Body of pancreas (tissue), 4 donors: ENCODE measurements around the gene PTGR2. TPM values are rescaled to one million over a fixed set of nuclear protein-coding genes. Genes with fewer than 3 reads are reported as not detected.
"Not testable (repeated sequence)": the region's sequence is repeated elsewhere in the genome, so short reads cannot be mapped to it uniquely, and the experiment has no call there.

ENCODE experiments used
- ATAC-seq: fragments of 150-250 bp; one replicate; pipeline ENCODE4 v1.9.1; 2016
- DNase-seq, 4 donors: peaks; one replicate each; pipeline ENCODE4 v3.0.0-alpha.2; 2019
- H3K27ac ChIP-seq, 4 donors: fragments of 200-600 bp; sonication (generic); 1 replicate in 3 of 4; 2 replicates in 1 of 4; pipeline versions ENCODE4 v1.5.1 to v1.6.1; 2016 to 2019; ENCODE audit warnings: mild to moderate bottlenecking in 1 of 4, mixed read lengths in 1 of 4, moderate library complexity in 1 of 4
- H3K27me3 ChIP-seq, 2 donors: fragments of 200-600 bp; sonication (generic); one replicate each; pipeline ENCODE4 v1.6.0; 2016; ENCODE audit warnings: mild to moderate bottlenecking in 1 of 2
- H3K36me3 ChIP-seq, 2 donors: fragments of 200-600 bp; sonication (generic); replicated peaks in 1 of 2; 2 replicates each; pipeline ENCODE4 v1.5.1; 2016; ENCODE audit warnings: low read depth in 2 of 2; ENCODE audit not compliant: insufficient read depth in 1 of 2
- H3K4me1 ChIP-seq: fragments of 200-600 bp; sonication (generic); one replicate; pipeline ENCODE4 v1.6.0; 2016
- H3K4me3 ChIP-seq, 2 donors: fragments of 200-600 bp; sonication (generic); 1 replicate in 1 of 2; 2 replicates in 1 of 2; pipeline ENCODE4 v1.5.1; 2016 to 2019
- H3K9me3 ChIP-seq, 3 donors: fragments of 200-600 bp; sonication (generic); 1 replicate in 2 of 3; 2 replicates in 1 of 3; pipeline ENCODE4 v1.5.1; 2016
- CTCF ChIP-seq, 7 experiments: fragments of 450-650 bp in 4 of 7; fragments of 200-600 bp in 3 of 7; sonication (generic) in 3 of 7; IDR thresholded peaks; one replicate each; pipeline ENCODE4 v1.5.1; 2016 to 2019; ENCODE audit warnings: antibody characterized with exemption in 7 of 7
- POLR2A ChIP-seq, 3 donors: fragments of 450-650 bp; IDR thresholded peaks; one replicate each; pipeline ENCODE4 v1.6.1; 2016; ENCODE audit warnings: antibody characterized with exemption in 3 of 3, mild to moderate bottlenecking in 2 of 3
- WGBS, 2 donors: methylation state at CpG; one replicate each; pipeline ENCODE4 v1.1.5; 2017; 5-methylcytosine and 5-hydroxymethylcytosine counted together
- intact Hi-C: fragments of 100-400 bp; cut with DNase I; formaldehyde crosslinking; loops from one replicate; pipeline ENCODE4 v1.15.1; 2023
- total RNA-seq, 2 donors: library from RNA; depleted of rRNA; stranded (reverse); fragments of >200 nt; gene quantifications; one replicate each; pipeline ENCODE4 v1.1.0, GENCODE V29; 2016

Gene PTGR2
- total RNA-seq, 2 donors from 2014 or later: 0.99 to 8.6 TPM

DNA sequence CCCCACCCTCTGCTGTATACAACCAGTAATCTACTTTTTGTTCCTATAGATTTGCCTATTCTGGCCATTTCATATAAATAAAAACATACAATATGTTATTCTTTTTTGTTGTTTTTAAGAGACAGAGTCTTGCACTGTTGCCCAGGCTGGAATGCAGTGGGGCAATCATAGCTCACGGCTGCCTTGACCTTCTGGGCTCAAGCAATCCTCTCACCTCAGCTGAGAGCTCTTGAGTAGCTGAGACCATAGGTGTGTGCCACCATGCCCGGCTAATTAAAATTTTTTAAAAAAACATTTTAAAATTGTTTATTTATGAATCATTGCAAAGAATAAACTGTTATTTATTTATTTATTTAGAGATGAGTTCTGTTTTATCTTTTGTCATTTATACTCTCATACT is 11.6 kb downstream of the PTGR2 start:
- H3K4me3 ChIP-seq: no peak overlapping the region
- no peak for ATAC-seq
- no peaks in the 10 kb centered on the region for H3K4me1 ChIP-seq
- intact Hi-C loops: no loop called here
- no peak overlapping the region for H3K27ac ChIP-seq
- TF ChIP-seq POLR2A (IDR thresholded peaks at IDR 0.05): no peak
- TF ChIP-seq CTCF (IDR thresholded peaks at IDR 0.05): no peak
- H3K27me3 ChIP-seq: no peaks in the 10 kb centered on the region
- no peak for DNase-seq
- H3K36me3 ChIP-seq: no peaks in the 10 kb centered on the region
- WGBS, 2 donors: 92 to 94% methylated on average over 2 of the region's 2 CpGs
- no peaks in the 10 kb centered on the region for H3K9me3 ChIP-seq

DNA sequence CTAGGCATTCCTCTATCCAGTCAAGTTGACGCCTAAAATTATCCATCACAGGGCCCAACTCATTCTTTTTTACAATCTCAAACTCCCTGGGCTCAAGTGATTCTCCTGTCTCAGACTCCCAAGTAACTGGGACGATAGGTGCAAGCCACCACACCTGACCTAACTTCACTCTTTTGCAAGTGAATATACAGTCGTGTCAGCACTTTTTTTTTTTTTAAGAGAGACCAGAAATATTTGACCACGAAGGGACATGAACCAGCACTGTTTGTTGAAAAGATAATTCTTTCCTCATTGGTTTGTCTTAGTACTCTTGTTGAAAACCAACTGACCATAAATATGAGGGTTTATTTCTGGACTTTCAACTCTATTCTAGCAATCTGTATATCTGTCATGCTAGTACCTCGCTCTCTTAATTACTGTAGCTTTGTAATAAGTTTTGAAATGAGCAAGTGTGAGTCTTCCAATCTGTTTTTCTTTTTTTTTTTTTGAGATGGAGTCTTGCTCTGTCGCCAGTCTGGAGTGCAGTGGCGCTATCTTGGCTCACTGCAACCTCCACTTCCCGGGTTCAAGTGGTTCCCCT is 14.0 kb downstream of the PTGR2 start:
- Histone ChIP-seq H3K9me3 (no peaks in the 10 kb centered on the region), H3K4me3 (no peak overlapping the region), H3K36me3 (no peaks in the 10 kb centered on the region), H3K27ac (no peak overlapping the region), H3K27me3 (no peaks in the 10 kb centered on the region), H3K4me1 (no peaks in the 10 kb centered on the region)
- DNase-seq (no peak), ATAC-seq (no peak)
- intact Hi-C loops: no loop called here
- whole genome bisulfite sequencing, 2 donors: 89 to 90% methylated on average over 8 of the region's 8 CpGs
- TF ChIP-seq POLR2A (IDR thresholded peaks at IDR 0.05) (no peak), CTCF (IDR thresholded peaks at IDR 0.05) (no peak)

- H3K27me3 ChIP-seq, intact Hi-C loops, ATAC-seq, H3K36me3 ChIP-seq, DNase-seq, H3K4me1 ChIP-seq, H3K9me3 ChIP-seq, H3K27ac ChIP-seq, H3K4me3 ChIP-seq: not testable (repeated sequence)
- WGBS, 2 donors: 92 to 96% methylated on average over 11 of the region's 11 CpGs
Measured at GRCh38 chr14:73869754-73870153, 18.1 kb downstream of the PTGR2 start.

DNA sequence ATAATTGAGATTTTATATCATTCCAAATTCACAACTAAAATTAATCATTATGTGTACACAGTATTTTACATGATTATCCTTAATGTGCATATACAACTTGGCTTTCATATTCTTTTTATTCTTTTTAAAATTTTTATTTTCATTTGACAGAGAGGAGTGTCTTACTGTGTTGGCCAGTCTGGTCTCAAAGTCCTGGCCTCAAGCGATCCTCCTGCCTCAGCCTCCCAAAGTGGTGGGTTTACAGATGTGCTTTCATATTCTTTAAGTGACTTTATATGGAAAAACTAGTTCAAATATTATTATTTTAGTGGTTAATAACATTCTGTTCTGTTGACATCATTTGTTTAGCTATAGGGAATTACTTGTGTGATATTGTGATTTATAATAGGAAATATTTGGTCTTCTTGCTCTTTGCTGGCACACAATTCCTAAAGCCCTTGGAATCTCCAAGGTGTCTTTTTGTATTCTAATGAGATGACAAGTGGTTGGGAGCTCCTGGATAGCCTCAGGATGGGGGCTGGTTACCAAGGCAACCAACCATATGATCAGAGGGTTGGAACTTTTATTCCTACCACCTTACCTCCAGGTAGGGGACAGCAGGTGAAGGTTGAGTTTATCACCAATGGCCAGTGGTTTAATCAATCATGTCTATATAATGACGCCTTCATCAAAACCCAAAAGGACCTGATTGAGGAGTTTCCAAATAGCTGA is 19.0 kb downstream of the PTGR2 start:
- Histone ChIP-seq H3K4me1 (peaks cover 5% of the 10 kb centered on the region), H3K27ac (no peak overlapping the region), H3K36me3 (no peaks in the 10 kb centered on the region), H3K4me3 (no peak overlapping the region), H3K27me3 (no peaks in the 10 kb centered on the region), H3K9me3 (no peaks in the 10 kb centered on the region)
- intact Hi-C loops: no loop called here
- no peak for TF ChIP-seq CTCF (IDR thresholded peaks at IDR 0.05)
- TF ChIP-seq POLR2A (IDR thresholded peaks at IDR 0.05): no peak
- ATAC-seq (no peak), DNase-seq (no peak)
- WGBS, 2 donors: 92 to 94% methylated on average over 2 of the region's 2 CpGs

DNA sequence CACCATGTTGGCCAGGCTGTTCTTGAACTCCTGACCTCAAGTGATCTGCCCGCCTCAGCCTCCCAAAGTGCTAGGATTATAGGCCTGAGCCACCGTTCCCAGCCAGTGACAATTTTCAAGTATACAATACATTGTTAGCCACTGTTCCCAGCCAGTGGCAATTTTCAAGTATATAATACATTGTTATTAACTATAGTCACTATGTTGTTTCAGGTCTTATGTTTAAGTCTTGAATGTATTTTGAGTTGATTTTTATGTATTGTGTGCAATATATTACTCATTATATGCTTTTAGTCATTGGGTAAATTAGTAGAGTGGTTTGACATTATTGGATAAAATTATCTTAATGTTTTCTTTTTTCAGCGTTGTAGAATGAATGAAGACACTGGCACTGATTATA is 22.0 kb downstream of the PTGR2 start:
- TF ChIP-seq POLR2A (IDR thresholded peaks at IDR 0.05): no peak
- TF ChIP-seq CTCF (IDR thresholded peaks at IDR 0.05): no peak
- DNase-seq (no peak), ATAC-seq (no peak)
- Histone ChIP-seq H3K36me3 (no peaks in the 10 kb centered on the region), H3K27ac (no peak overlapping the region), H3K4me1 (peaks cover 5% of the 10 kb centered on the region), H3K4me3 (no peak overlapping the region), H3K27me3 (no peaks in the 10 kb centered on the region), H3K9me3 (no peaks in the 10 kb centered on the region)
- intact Hi-C loops: no loop called here
- WGBS, 2 donors: 73 to 83% methylated on average over 3 of the region's 3 CpGs
